ENCODE data around the gene PLCXD1.

GRCh38 chrX:311156-312129, 30.3 kb downstream of the PLCXD1 start:
- TF ChIP-seq, protein P1, sequence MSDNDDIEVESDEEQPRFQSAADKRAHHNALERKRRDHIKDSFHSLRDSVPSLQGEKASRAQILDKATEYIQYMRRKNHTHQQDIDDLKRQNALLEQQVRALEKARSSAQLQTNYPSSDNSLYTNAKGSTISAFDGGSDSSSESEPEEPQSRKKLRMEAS (IDR thresholded peaks at IDR 0.05) = no peak
- TF ChIP-seq, protein P2, sequence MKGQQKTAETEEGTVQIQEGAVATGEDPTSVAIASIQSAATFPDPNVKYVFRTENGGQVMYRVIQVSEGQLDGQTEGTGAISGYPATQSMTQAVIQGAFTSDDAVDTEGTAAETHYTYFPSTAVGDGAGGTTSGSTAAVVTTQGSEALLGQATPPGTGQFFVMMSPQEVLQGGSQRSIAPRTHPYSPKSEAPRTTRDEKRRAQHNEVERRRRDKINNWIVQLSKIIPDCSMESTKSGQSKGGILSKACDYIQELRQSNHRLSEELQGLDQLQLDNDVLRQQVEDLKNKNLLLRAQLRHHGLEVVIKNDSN (IDR thresholded peaks at IDR 0.05) = no peak
- no peak for TF ChIP-seq EP300 (IDR thresholded peaks at IDR 0.05; ENCODE audit: borderline replicate concordance)
- TF ChIP-seq, protein P3, sequence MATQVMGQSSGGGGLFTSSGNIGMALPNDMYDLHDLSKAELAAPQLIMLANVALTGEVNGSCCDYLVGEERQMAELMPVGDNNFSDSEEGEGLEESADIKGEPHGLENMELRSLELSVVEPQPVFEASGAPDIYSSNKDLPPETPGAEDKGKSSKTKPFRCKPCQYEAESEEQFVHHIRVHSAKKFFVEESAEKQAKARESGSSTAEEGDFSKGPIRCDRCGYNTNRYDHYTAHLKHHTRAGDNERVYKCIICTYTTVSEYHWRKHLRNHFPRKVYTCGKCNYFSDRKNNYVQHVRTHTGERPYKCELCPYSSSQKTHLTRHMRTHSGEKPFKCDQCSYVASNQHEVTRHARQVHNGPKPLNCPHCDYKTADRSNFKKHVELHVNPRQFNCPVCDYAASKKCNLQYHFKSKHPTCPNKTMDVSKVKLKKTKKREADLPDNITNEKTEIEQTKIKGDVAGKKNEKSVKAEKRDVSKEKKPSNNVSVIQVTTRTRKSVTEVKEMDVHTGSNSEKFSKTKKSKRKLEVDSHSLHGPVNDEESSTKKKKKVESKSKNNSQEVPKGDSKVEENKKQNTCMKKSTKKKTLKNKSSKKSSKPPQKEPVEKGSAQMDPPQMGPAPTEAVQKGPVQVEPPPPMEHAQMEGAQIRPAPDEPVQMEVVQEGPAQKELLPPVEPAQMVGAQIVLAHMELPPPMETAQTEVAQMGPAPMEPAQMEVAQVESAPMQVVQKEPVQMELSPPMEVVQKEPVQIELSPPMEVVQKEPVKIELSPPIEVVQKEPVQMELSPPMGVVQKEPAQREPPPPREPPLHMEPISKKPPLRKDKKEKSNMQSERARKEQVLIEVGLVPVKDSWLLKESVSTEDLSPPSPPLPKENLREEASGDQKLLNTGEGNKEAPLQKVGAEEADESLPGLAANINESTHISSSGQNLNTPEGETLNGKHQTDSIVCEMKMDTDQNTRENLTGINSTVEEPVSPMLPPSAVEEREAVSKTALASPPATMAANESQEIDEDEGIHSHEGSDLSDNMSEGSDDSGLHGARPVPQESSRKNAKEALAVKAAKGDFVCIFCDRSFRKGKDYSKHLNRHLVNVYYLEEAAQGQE (IDR thresholded peaks at IDR 0.05; ENCODE audit: low read depth) = no peak
- no peak for TF ChIP-seq CEBPB (IDR thresholded peaks at IDR 0.05)
- no peak for TF ChIP-seq TEAD4 (IDR thresholded peaks at IDR 0.05)
- TF ChIP-seq TAF1 (IDR thresholded peaks at IDR 0.05; ENCODE audit: low read depth) = no peak
- no peak for TF ChIP-seq CREB1 (IDR thresholded peaks at IDR 0.05; ENCODE audit: low read depth)
- TF ChIP-seq FOXM1 (IDR thresholded peaks at IDR 0.05; ENCODE audit: borderline replicate concordance, low read depth) = no peak
- no peak for TF ChIP-seq EGR1 (IDR thresholded peaks at IDR 0.05)
- no peak for TF ChIP-seq YY1 (IDR thresholded peaks at IDR 0.05; ENCODE audit: low read depth)
- TF ChIP-seq RAD21 (IDR thresholded peaks at IDR 0.05; ENCODE audit: low read depth) = no peak
